ENCODE results near the gene TMEM17. TPM values are rescaled to one million over a fixed set of nuclear protein-coding genes. Genes with fewer than 3 reads are reported as not detected.
A peak's percentile ranks its signal among the peaks of the same experiment; 100 is the strongest.

Gene TMEM17
- total RNA-seq, 1 experiment from 2014 or later: 3.2 TPM

- BruUV-seq (replicated peaks): no TSS peak
- POLR2A ChIA-PET: no interaction called here
- H3K27me3 ChIP-seq (ENCODE audit: insufficient read depth, low read length): no peaks in the 10 kb centered on the region
Observed at GRCh38 chr2:62545261-62545660, 39.3 kb upstream of the TMEM17 start.

More at GRCh38 chr2:62545261-62545660, 39.3 kb upstream of the TMEM17 start:
- no peak for TF ChIP-seq CBX3 (IDR thresholded peaks at IDR 0.05; ENCODE audit: low read depth)
- TF ChIP-seq EZH2phosphoT487 (IDR thresholded peaks at IDR 0.05; ENCODE audit: borderline replicate concordance): no peak
- no peak for TF ChIP-seq MAX (IDR thresholded peaks at IDR 0.05)
- no peak for TF ChIP-seq EGR1 (IDR thresholded peaks at IDR 0.05; ENCODE audit: low read depth)
- TF ChIP-seq ZNF274 (IDR thresholded peaks at IDR 0.05; ENCODE audit: low read depth, low read length): no peak
- TF ChIP-seq CTCF (IDR thresholded peaks at IDR 0.05 in 2 of 3, conservative IDR thresholded peaks at IDR 0.05 in 1 of 3; ENCODE audit: borderline replicate concordance in 1 of 3, insufficient read depth in 1 of 3, low read depth in 2 of 3, low read length in 2 of 3): no peak
- TF ChIP-seq, protein P1, sequence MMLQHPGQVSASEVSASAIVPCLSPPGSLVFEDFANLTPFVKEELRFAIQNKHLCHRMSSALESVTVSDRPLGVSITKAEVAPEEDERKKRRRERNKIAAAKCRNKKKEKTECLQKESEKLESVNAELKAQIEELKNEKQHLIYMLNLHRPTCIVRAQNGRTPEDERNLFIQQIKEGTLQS (IDR thresholded peaks at IDR 0.05): no peak
- TF ChIP-seq REST (IDR thresholded peaks at IDR 0.05; ENCODE audit: low read depth): no peak
- no peak for TF ChIP-seq RAD21 (IDR thresholded peaks at IDR 0.05; ENCODE audit: low read depth)
- no peak for TF ChIP-seq ZBTB33 (IDR thresholded peaks at IDR 0.05; ENCODE audit: extremely low read depth, insufficient replicate concordance, low read length)
- TF ChIP-seq SRF (IDR thresholded peaks at IDR 0.05; ENCODE audit: low read depth): no peak
- no peak for TF ChIP-seq POLR2A (IDR thresholded peaks at IDR 0.05; ENCODE audit: borderline replicate concordance, extremely low read depth, insufficient read depth, insufficient read length)
- no peak for TF ChIP-seq POLR2AphosphoS5 (IDR thresholded peaks at IDR 0.05; ENCODE audit: low read depth, low read length)
- CTCF ChIA-PET: no interaction called here
- no peak overlapping the region for H3K4me2 ChIP-seq (ENCODE audit: low read length)
- H3K4me1 ChIP-seq (ENCODE audit: control insufficient read depth in 1 of 2, insufficient read depth in 2 of 2, low read length in 2 of 2): no peaks in the 10 kb centered on the region
- H4K20me1 ChIP-seq (ENCODE audit: insufficient read depth): no peaks in the 10 kb centered on the region
- RAD21 ChIA-PET (ENCODE audit: low non-redundant PET in 1 of 2, low total read pairs in 2 of 2, uncharacterized antibody in 2 of 2, unreplicated experiment in 2 of 2): no interaction called here
- no peak overlapping the region for H3K27ac ChIP-seq (ENCODE audit: low read depth, low read length)
- DNase-seq (ENCODE audit: low read depth, low spot score) (no peak), ATAC-seq (no peak)
- no peaks in the 10 kb centered on the region for H3K9me3 ChIP-seq (ENCODE audit: control insufficient read depth in 1 of 2, insufficient read depth in 1 of 2, low read depth in 1 of 2, low read length in 2 of 2)
- H2AFZ ChIP-seq (ENCODE audit: low read depth, low read length, poor library complexity, severe bottlenecking): peak overlapping the region; percentile 20
- H3K9me2 ChIP-seq (ENCODE audit: insufficient read depth): no peaks in the 10 kb centered on the region
- H3K4me3 ChIP-seq (replicated peaks in 1 of 2; ENCODE audit: low read depth in 1 of 2, low read length in 2 of 2): no peak overlapping the region
- H3K36me3 ChIP-seq (ENCODE audit: control insufficient read depth in 1 of 2, insufficient read depth in 2 of 2, low read length in 2 of 2): no peaks in the 10 kb centered on the region
- H3K79me2 ChIP-seq (ENCODE audit: insufficient read depth, low read length): no peaks in the 10 kb centered on the region
- intact Hi-C loops (cut with micrococcal nuclease): no loop called here
- no peak overlapping the region for H3K9ac ChIP-seq (ENCODE audit: low read length)
